PC-3 (cell line): ENCODE measurements around the gene FBLIM1. TPM values are rescaled to one million over a fixed set of nuclear protein-coding genes. Genes with fewer than 3 reads are reported as not detected.

Experiments
- ATAC-seq: fragments of 200-7000 bp; cut with Tn5 transposase; 2 replicates; pipeline ENCODE4 v1.9.1; 2020; ENCODE audit warnings: mild to moderate bottlenecking, moderate library complexity
- BruUV-seq: library from RNA; stranded (reverse); fragments of 400-500 nt; replicated peaks from 2 replicates; lab custom pipeline; 2021; lab: Mats Ljungman, UMichigan
- CTCF ChIA-PET: fragments of 300-600 bp; sonication (Branson Sonifier 250); formaldehyde crosslinking; loops from one replicate; lab custom pipeline; 2022; ENCODE audit warnings: antibody characterized with exemption; lab: Charles Lee
- POLR2A ChIA-PET: fragments of 300-600 bp; sonication (Branson Sonifier 250); formaldehyde crosslinking; loops from one replicate; lab custom pipeline; 2022; ENCODE audit warnings: antibody characterized with exemption; ENCODE audit not compliant: unreplicated experiment; lab: Charles Lee
- DNase-seq: peaks from one replicate; pipeline ENCODE4 v3.0.0-alpha.2; 2015
- H2AFZ ChIP-seq: fragments of 300-600 bp; sonication (generic); 2 replicates; pipeline ENCODE4 v1.6.0; 2016; ENCODE audit warnings: antibody characterized with exemption, low read length
- H3F3A ChIP-seq: fragments of 300-600 bp; sonication (generic); one replicate; pipeline ENCODE4 v1.6.0; 2017; ENCODE audit warnings: antibody characterized with exemption, low read length, control low read depth, mild to moderate bottlenecking; ENCODE audit not compliant: unreplicated experiment
- H3K27ac ChIP-seq: fragments of 300-600 bp; sonication (generic); 2 replicates; pipeline ENCODE4 v1.5.1; 2016; ENCODE audit warnings: mild to moderate bottlenecking, low read length
- H3K27me3 ChIP-seq: fragments of 300-600 bp; sonication (generic); 2 replicates; pipeline ENCODE4 v1.6.1; 2016; ENCODE audit warnings: low read length, mixed read lengths
- H3K36me3 ChIP-seq: fragments of 300-600 bp; sonication (generic); 2 replicates; pipeline ENCODE4 v1.6.1; 2016; ENCODE audit warnings: low read depth, mixed run types, low read length, mixed read lengths
- H3K4me1 ChIP-seq: fragments of 300-600 bp; sonication (generic); 2 replicates; pipeline ENCODE4 v1.5.1; 2016; ENCODE audit warnings: low read length; ENCODE audit not compliant: insufficient read depth
- H3K4me2 ChIP-seq: fragments of 300-600 bp; sonication (generic); 2 replicates; pipeline ENCODE4 v1.6.0; 2016; ENCODE audit warnings: low read length
- H3K4me3 ChIP-seq: fragments of 300-600 bp; sonication (generic); 2 replicates; pipeline ENCODE4 v1.5.1; 2016; ENCODE audit warnings: mild to moderate bottlenecking, low read length, mixed read lengths
- H3K79me2 ChIP-seq: fragments of 300-600 bp; sonication (generic); 2 replicates; pipeline ENCODE4 v1.6.1; 2017; ENCODE audit warnings: low read length, mixed read lengths
- H3K9ac ChIP-seq: fragments of 300-600 bp; sonication (generic); 2 replicates; pipeline ENCODE4 v1.6.0; 2016; ENCODE audit warnings: mild to moderate bottlenecking, low read length
- H3K9me2 ChIP-seq: fragments of 300-600 bp; sonication (generic); replicated peaks from 2 replicates; pipeline ENCODE4 v1.6.1; 2016; ENCODE audit warnings: mixed run types, low read length, mixed read lengths
- H3K9me3 ChIP-seq: fragments of 300-600 bp; sonication (generic); 2 replicates; pipeline ENCODE4 v1.6.1; 2016; ENCODE audit warnings: low read length, mixed read lengths
- H4K20me1 ChIP-seq: fragments of 300-600 bp; sonication (generic); 2 replicates; pipeline ENCODE4 v1.6.1; 2016; ENCODE audit warnings: low read length, mixed read lengths
- EZH2 ChIP-seq: fragments of 300-600 bp; sonication (generic); IDR thresholded peaks from one replicate; pipeline ENCODE4 v1.6.1; 2017; ENCODE audit warnings: antibody characterized with exemption, mild to moderate bottlenecking, low read length; ENCODE audit not compliant: unreplicated experiment
- EZH2phosphoT487 ChIP-seq: fragments of 300-600 bp; sonication (generic); IDR thresholded peaks from 2 replicates; pipeline ENCODE4 v1.6.1; 2018; ENCODE audit warnings: mild to moderate bottlenecking, antibody characterized with exemption, low read length, borderline replicate concordance
- intact Hi-C: fragments of 100-400 bp; cut with micrococcal nuclease; formaldehyde crosslinking; loops from 2 replicates; pipeline ENCODE4 v1.9.0; 2023
- total RNA-seq: library from RNA; depleted of rRNA; stranded (reverse); fragments of >200 nt; gene quantifications from 2 replicates; pipeline ENCODE4 v1.2.3, GENCODE V29; 2014
- TF ChIP-seq, protein P1 (sequence below): fragments of 300-600 bp; sonication (generic); conservative IDR thresholded peaks from 2 replicates; pipeline ENCODE4 v1.5.1; 2017; ENCODE audit warnings: antibody characterized with exemption, low read depth, mild to moderate bottlenecking, low read length

FBLIM1 gene
- total RNA-seq, 1 experiment from 2014 or later = 74.1 TPM

- H3K4me1 ChIP-seq = peaks cover 36% of the 10 kb centered on the region
- no TSS peak for BruUV-seq
- no peaks in the 10 kb centered on the region for H4K20me1 ChIP-seq
- no peak overlapping the region for H3K4me2 ChIP-seq
- no peak overlapping the region for H3K9ac ChIP-seq
- H3F3A ChIP-seq = no peaks in the 10 kb centered on the region
- H3K27me3 ChIP-seq = no peaks in the 10 kb centered on the region
- peak overlapping the region; percentile 81 for H3K27ac ChIP-seq
- H3K9me2 ChIP-seq = no peaks in the 10 kb centered on the region
- no peak overlapping the region for H3K4me3 ChIP-seq
- H3K79me2 ChIP-seq = peaks cover 38% of the 10 kb centered on the region
- POLR2A ChIA-PET = no interaction called here
- no peak overlapping the region for H2AFZ ChIP-seq
- TF ChIP-seq EZH2 (no peak), EZH2phosphoT487 (no peak)
- TF ChIP-seq, protein P1, sequence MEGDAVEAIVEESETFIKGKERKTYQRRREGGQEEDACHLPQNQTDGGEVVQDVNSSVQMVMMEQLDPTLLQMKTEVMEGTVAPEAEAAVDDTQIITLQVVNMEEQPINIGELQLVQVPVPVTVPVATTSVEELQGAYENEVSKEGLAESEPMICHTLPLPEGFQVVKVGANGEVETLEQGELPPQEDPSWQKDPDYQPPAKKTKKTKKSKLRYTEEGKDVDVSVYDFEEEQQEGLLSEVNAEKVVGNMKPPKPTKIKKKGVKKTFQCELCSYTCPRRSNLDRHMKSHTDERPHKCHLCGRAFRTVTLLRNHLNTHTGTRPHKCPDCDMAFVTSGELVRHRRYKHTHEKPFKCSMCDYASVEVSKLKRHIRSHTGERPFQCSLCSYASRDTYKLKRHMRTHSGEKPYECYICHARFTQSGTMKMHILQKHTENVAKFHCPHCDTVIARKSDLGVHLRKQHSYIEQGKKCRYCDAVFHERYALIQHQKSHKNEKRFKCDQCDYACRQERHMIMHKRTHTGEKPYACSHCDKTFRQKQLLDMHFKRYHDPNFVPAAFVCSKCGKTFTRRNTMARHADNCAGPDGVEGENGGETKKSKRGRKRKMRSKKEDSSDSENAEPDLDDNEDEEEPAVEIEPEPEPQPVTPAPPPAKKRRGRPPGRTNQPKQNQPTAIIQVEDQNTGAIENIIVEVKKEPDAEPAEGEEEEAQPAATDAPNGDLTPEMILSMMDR = no peak
- CTCF ChIA-PET = no interaction called here
- DNase-seq (no peak), ATAC-seq (no peak)
- intact Hi-C loops = no loop called here
- peaks cover 15% of the 10 kb centered on the region for H3K36me3 ChIP-seq
- no peaks in the 10 kb centered on the region for H3K9me3 ChIP-seq
Measured at GRCh38 chr1:15764890-15765289, 6.3 kb downstream of the FBLIM1 start.

GRCh38 chr1:15765495-15766194 lies 7.0 kb downstream of the FBLIM1 start:
- Histone ChIP-seq H3K27ac (peak overlapping the region; percentile 81), H3K36me3 (peaks cover 19% of the 10 kb centered on the region), H3K27me3 (no peaks in the 10 kb centered on the region), H2AFZ (peak overlapping the region; percentile 35; the same call in 1 of the 2 replicates), H3K79me2 (peaks cover 31% of the 10 kb centered on the region), H3K9me2 (no peaks in the 10 kb centered on the region), H3K9ac (peak overlapping the region; percentile 40; the same call in 1 of the 2 replicates), H3K9me3 (no peaks in the 10 kb centered on the region), H4K20me1 (no peaks in the 10 kb centered on the region), H3K4me1 (peaks cover 29% of the 10 kb centered on the region), H3K4me2 (peak overlapping the region; percentile 54), H3F3A (no peaks in the 10 kb centered on the region), H3K4me3 (no peak overlapping the region)
- peak; percentile 98 for ATAC-seq
- TF ChIP-seq, protein P1 = no peak
- TF ChIP-seq EZH2 = no peak
- no peak for TF ChIP-seq EZH2phosphoT487
- intact Hi-C loops = no loop called here
- CTCF ChIA-PET = interaction anchor here (0.7 kb wide), 1 partner anchor 173 kb away, joined by 4 read pairs; no protein-coding TSS in a partner anchor
- peak; percentile 95 for DNase-seq
- POLR2A ChIA-PET = interaction anchor here (0.6 to 0.7 kb wide), 2 partner anchors 30 to 161 kb away, joined by 4 to 13 read pairs; no protein-coding TSS in a partner anchor
- BruUV-seq = no TSS peak

DNA sequence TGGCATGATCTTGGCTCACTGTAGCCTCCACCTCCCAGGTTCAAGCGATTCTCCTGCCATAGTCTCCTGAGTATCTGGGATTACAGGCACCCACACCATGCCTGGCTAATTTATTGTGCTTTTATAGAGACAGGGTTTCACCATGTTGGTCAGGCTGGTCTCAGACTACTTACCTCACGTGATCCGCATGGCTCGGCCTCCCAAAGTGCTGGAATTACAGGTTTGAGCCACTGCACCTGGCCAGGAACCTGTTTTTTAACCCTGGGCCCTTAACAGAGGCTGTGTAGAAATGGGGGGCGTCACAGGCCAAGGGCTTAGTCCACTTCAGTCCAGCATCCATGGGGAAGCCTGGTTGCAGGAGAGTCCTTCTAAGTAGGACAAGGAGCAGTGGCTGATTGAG lies 9.3 kb downstream of the FBLIM1 start:
- TF ChIP-seq EZH2phosphoT487 (no peak), EZH2 (no peak)
- TF ChIP-seq, protein P1 = no peak
- Histone ChIP-seq H3K27me3 (no peaks in the 10 kb centered on the region), H3K4me1 (peaks cover 20% of the 10 kb centered on the region), H3K79me2 (peaks cover 8% of the 10 kb centered on the region), H3K36me3 (peaks cover 27% of the 10 kb centered on the region), H2AFZ (no peak overlapping the region), H3K9me3 (no peaks in the 10 kb centered on the region), H3F3A (no peaks in the 10 kb centered on the region), H3K9ac (no peak overlapping the region), H4K20me1 (no peaks in the 10 kb centered on the region), H3K27ac (no peak overlapping the region), H3K4me3 (no peak overlapping the region), H3K9me2 (no peaks in the 10 kb centered on the region), H3K4me2 (no peak overlapping the region)
- POLR2A ChIA-PET = no interaction called here
- intact Hi-C loops = no loop called here
- BruUV-seq = no TSS peak
- no peak for DNase-seq
- ATAC-seq = no peak
- CTCF ChIA-PET = no interaction called here
